Gastroesophageal sphincter (tissue), 3 donors: ENCODE measurements around the gene PNKP.

Experiments used
- EP300 ChIP-seq: sonication (generic); formaldehyde crosslinking; IDR thresholded peaks from one replicate; pipeline ENCODE4 v1.6.1; 2017; ENCODE audit warnings: antibody characterized with exemption, mild to moderate bottlenecking
- POLR2A ChIP-seq, 2 donors: fragments of 450-650 bp; IDR thresholded peaks; one replicate each; pipeline ENCODE4 v1.6.1; 2017; ENCODE audit warnings: antibody characterized with exemption in 2 of 2, mild to moderate bottlenecking in 2 of 2, moderate library complexity in 1 of 2
- POLR2AphosphoS5 ChIP-seq: sonication (generic); formaldehyde crosslinking; IDR thresholded peaks from one replicate; pipeline ENCODE4 v1.6.1; 2017; ENCODE audit warnings: antibody characterized with exemption
- TF ChIP-seq, protein P1 (sequence below), 4 experiments: fragments of 200-600 bp in 2 of 4; fragments of 450-650 bp in 2 of 4; sonication (generic) in 1 of 4; IDR thresholded peaks; one replicate each; pipeline ENCODE4 v1.5.1; 2017 to 2019; ENCODE audit warnings: antibody characterized with exemption in 4 of 4, mild to moderate bottlenecking in 2 of 4, moderate library complexity in 2 of 4

- TF ChIP-seq, protein P1, sequence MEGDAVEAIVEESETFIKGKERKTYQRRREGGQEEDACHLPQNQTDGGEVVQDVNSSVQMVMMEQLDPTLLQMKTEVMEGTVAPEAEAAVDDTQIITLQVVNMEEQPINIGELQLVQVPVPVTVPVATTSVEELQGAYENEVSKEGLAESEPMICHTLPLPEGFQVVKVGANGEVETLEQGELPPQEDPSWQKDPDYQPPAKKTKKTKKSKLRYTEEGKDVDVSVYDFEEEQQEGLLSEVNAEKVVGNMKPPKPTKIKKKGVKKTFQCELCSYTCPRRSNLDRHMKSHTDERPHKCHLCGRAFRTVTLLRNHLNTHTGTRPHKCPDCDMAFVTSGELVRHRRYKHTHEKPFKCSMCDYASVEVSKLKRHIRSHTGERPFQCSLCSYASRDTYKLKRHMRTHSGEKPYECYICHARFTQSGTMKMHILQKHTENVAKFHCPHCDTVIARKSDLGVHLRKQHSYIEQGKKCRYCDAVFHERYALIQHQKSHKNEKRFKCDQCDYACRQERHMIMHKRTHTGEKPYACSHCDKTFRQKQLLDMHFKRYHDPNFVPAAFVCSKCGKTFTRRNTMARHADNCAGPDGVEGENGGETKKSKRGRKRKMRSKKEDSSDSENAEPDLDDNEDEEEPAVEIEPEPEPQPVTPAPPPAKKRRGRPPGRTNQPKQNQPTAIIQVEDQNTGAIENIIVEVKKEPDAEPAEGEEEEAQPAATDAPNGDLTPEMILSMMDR (IDR thresholded peaks at IDR 0.05), result no peak
- TF ChIP-seq POLR2A (IDR thresholded peaks at IDR 0.05) (no peak), POLR2AphosphoS5 (no peak), EP300 (no peak)
Measured at GRCh38 chr19:49851456-49852259, 15.7 kb downstream of the PNKP start.
